ENCODE results near the gene TMA7.
"Not testable (repeated sequence)": the region's sequence is repeated elsewhere in the genome, so short reads cannot be mapped to it uniquely, and the experiment has no call there.

The TMA7 gene

GRCh38 chr3:48439820-48440589, at the start of gene TMA7, which contains the start of gene CCDC51:
TMA7 (plus strand) TSS chr3:48440257; CDS start chr3:48440297, 40 bp downstream.
CCDC51 (minus strand) TSS chr3:48440119; CDS start chr3:48435128, 4,991 bp downstream.
- DNase-seq: peak; percentile 81 to 95

- DNase-seq: no peak
Measured at GRCh38 chr3:48394391-48394790, 45.7 kb upstream of the TMA7 start.

- DNase-seq: no peak
Measured at GRCh38 chr3:48395714-48396113, 44.3 kb upstream of the TMA7 start.

- no peak for DNase-seq
Measured at GRCh38 chr3:48397767-48398681, 42.0 kb upstream of the TMA7 start.

- no peak for DNase-seq
Measured at GRCh38 chr3:48398701-48399386, 41.2 kb upstream of the TMA7 start.

- DNase-seq: no peak
Measured at GRCh38 chr3:48399387-48400172, 40.5 kb upstream of the TMA7 start.

- DNase-seq: peak in 1 of 2 experiments; percentile 19
Measured at GRCh38 chr3:48400824-48401433, 39.1 kb upstream of the TMA7 start.

- not testable (repeated sequence) for DNase-seq
Measured at GRCh38 chr3:48401434-48401901, 38.6 kb upstream of the TMA7 start.

GRCh38 chr3:48402281-48402732, 37.8 kb upstream of the TMA7 start:
- no peak for DNase-seq

GRCh38 chr3:48402907-48403306, 37.1 kb upstream of the TMA7 start:
- DNase-seq: no peak

GRCh38 chr3:48403533-48404439, 36.3 kb upstream of the TMA7 start:
- no peak for DNase-seq

- no peak for DNase-seq
Measured at GRCh38 chr3:48404440-48405342, 35.4 kb upstream of the TMA7 start.

- DNase-seq: no peak
Measured at GRCh38 chr3:48405343-48405881, 34.6 kb upstream of the TMA7 start.

GRCh38 chr3:48405971-48406370, 34.1 kb upstream of the TMA7 start:
- no peak for DNase-seq

- no peak for DNase-seq
Measured at GRCh38 chr3:48406443-48407431, 33.3 kb upstream of the TMA7 start.

GRCh38 chr3:48407542-48408099, 32.4 kb upstream of the TMA7 start:
- no peak for DNase-seq

- DNase-seq: no peak
Measured at GRCh38 chr3:48408823-48409281, 31.2 kb upstream of the TMA7 start.

Measured in SW 1271 (cell line).